Measurements from ENCODE around the gene PHC3.

DNA sequence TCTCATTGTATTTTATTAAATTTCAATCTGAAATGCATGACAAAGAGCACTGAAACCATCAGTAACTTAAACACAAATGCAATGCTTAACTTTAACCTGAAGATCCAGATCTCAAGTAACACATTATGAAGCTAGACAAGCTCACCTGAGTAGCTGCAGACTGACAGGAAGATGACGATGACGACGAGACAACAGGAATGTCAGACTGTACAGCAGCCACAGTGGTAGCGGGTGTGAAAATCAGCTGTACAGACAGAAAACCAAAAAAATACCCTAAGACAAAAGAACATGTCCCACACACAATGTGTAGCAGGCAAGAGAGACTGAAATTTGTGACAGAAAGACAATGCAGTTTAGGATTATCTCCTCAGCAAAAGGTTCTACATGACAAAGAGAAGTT lies 36.3 kb downstream of the PHC3 start:
- TF ChIP-seq, protein P1, sequence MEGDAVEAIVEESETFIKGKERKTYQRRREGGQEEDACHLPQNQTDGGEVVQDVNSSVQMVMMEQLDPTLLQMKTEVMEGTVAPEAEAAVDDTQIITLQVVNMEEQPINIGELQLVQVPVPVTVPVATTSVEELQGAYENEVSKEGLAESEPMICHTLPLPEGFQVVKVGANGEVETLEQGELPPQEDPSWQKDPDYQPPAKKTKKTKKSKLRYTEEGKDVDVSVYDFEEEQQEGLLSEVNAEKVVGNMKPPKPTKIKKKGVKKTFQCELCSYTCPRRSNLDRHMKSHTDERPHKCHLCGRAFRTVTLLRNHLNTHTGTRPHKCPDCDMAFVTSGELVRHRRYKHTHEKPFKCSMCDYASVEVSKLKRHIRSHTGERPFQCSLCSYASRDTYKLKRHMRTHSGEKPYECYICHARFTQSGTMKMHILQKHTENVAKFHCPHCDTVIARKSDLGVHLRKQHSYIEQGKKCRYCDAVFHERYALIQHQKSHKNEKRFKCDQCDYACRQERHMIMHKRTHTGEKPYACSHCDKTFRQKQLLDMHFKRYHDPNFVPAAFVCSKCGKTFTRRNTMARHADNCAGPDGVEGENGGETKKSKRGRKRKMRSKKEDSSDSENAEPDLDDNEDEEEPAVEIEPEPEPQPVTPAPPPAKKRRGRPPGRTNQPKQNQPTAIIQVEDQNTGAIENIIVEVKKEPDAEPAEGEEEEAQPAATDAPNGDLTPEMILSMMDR (IDR thresholded peaks at IDR 0.05; ENCODE audit: poor library complexity, severe bottlenecking) = no peak
- TF ChIP-seq POLR2AphosphoS5 (IDR thresholded peaks at IDR 0.05) (peak; percentile 28), EP300 (conservative IDR thresholded peaks at IDR 0.05; ENCODE audit: poor library complexity, severe bottlenecking) (peak; percentile 44), MXI1 (conservative IDR thresholded peaks at IDR 0.05; ENCODE audit: poor library complexity, severe bottlenecking) (no peak), TAF1 (IDR thresholded peaks at IDR 0.05; ENCODE audit: low read depth) (no peak), SMC3 (conservative IDR thresholded peaks at IDR 0.05; ENCODE audit: poor library complexity) (no peak), RAD21 (conservative IDR thresholded peaks at IDR 0.05) (no peak), EZH2 (IDR thresholded peaks at IDR 0.05; ENCODE audit: borderline replicate concordance, insufficient read depth, low read length, poor library complexity, severe bottlenecking) (no peak)
- TF ChIP-seq, protein P2, sequence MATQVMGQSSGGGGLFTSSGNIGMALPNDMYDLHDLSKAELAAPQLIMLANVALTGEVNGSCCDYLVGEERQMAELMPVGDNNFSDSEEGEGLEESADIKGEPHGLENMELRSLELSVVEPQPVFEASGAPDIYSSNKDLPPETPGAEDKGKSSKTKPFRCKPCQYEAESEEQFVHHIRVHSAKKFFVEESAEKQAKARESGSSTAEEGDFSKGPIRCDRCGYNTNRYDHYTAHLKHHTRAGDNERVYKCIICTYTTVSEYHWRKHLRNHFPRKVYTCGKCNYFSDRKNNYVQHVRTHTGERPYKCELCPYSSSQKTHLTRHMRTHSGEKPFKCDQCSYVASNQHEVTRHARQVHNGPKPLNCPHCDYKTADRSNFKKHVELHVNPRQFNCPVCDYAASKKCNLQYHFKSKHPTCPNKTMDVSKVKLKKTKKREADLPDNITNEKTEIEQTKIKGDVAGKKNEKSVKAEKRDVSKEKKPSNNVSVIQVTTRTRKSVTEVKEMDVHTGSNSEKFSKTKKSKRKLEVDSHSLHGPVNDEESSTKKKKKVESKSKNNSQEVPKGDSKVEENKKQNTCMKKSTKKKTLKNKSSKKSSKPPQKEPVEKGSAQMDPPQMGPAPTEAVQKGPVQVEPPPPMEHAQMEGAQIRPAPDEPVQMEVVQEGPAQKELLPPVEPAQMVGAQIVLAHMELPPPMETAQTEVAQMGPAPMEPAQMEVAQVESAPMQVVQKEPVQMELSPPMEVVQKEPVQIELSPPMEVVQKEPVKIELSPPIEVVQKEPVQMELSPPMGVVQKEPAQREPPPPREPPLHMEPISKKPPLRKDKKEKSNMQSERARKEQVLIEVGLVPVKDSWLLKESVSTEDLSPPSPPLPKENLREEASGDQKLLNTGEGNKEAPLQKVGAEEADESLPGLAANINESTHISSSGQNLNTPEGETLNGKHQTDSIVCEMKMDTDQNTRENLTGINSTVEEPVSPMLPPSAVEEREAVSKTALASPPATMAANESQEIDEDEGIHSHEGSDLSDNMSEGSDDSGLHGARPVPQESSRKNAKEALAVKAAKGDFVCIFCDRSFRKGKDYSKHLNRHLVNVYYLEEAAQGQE (IDR thresholded peaks at IDR 0.05; ENCODE audit: borderline replicate concordance) = no peak

Measured in neural cell (in vitro differentiated cells).